SK-N-SH (cell line): ENCODE results near the gene ADAMTS2. TPM values are rescaled to one million over a fixed set of nuclear protein-coding genes. Genes with fewer than 3 reads are reported as not detected.

Source experiments
- CTCF ChIA-PET: fragments of 300-600, 350-600 bp; formaldehyde crosslinking; extraction: SDS; loops from one replicate; lab custom pipeline; 2021; lab: Yijun Ruan, JAX
- POLR2A ChIA-PET: fragments of 350-600 bp; sonication (Branson Sonifier 250); formaldehyde crosslinking; extraction: SDS; loops from one replicate; lab custom pipeline; 2020; ENCODE audit warnings: antibody characterized with exemption, inconsistent platforms; lab: Yijun Ruan, JAX
- DNase-seq: peaks from one replicate; pipeline ENCODE4 v3.0.0; 2012
- H2AFZ ChIP-seq: fragments of 200-600 bp; sonication (generic); 2 replicates; pipeline ENCODE4 v1.8.1; 2016; ENCODE audit warnings: antibody characterized with exemption, mild to moderate bottlenecking, low read depth
- H3F3A ChIP-seq: fragments of 200-600 bp; sonication (generic); replicated peaks from 2 replicates; pipeline ENCODE3; 2016; ENCODE audit warnings: antibody characterized with exemption, mild to moderate bottlenecking; ENCODE audit not compliant: insufficient read depth
- H3K27ac ChIP-seq, 2 experiments: fragments of 200-500 bp in 1 of 2; fragments of 200-600 bp in 1 of 2; sonication (Bioruptor generic) in 1 of 2; sonication (generic), shearing (Covaris generic) in 1 of 2; 2 replicates each; pipeline versions ENCODE4 v1.5.1 to v1.6.1; 2014 to 2016; ENCODE audit warnings: low read depth in 2 of 2, inconsistent platforms in 1 of 2, low read length in 1 of 2, mild to moderate bottlenecking in 1 of 2, mixed read lengths in 1 of 2
- H3K27me3 ChIP-seq: fragments of 200-600 bp; sonication (generic), shearing (Covaris generic); 2 replicates; pipeline ENCODE4 v1.6.1; 2016; ENCODE audit warnings: mixed run types; ENCODE audit not compliant: insufficient read depth
- H3K36me3 ChIP-seq, 2 experiments: fragments of 200-500 bp in 1 of 2; fragments of 200-600 bp in 1 of 2; sonication (Bioruptor generic) in 1 of 2; sonication (generic) in 1 of 2; replicated peaks in 1 of 2; 2 replicates each; pipeline versions ENCODE3 to v1.5.1; 2014 to 2016; ENCODE audit warnings: low read length in 1 of 2, mild to moderate bottlenecking in 1 of 2; ENCODE audit not compliant: insufficient read depth in 2 of 2, control insufficient read depth in 1 of 2
- H3K4me1 ChIP-seq, 2 experiments: fragments of 200-500 bp in 1 of 2; fragments of 200-600 bp in 1 of 2; sonication (Bioruptor generic) in 1 of 2; sonication (generic), shearing (Covaris generic) in 1 of 2; 2 replicates each; pipeline versions ENCODE4 v1.5.1 to v1.6.1; 2014 to 2016; ENCODE audit warnings: low read depth in 1 of 2, low read length in 1 of 2, mixed run types in 1 of 2; ENCODE audit not compliant: insufficient read depth in 2 of 2, control insufficient read depth in 1 of 2
- H3K4me2 ChIP-seq: fragments of 200-600 bp; sonication (generic), shearing (Covaris generic); 2 replicates; pipeline ENCODE4 v1.6.1; 2017; ENCODE audit warnings: mixed run types
- H3K4me3 ChIP-seq, 2 experiments: fragments of 200-500 bp in 1 of 2; fragments of 200-600 bp in 1 of 2; sonication (Bioruptor generic) in 1 of 2; sonication (generic), shearing (Covaris generic) in 1 of 2; 2 replicates each; pipeline versions ENCODE4 v1.5.1 to v1.8.1; 2014 to 2016; ENCODE audit warnings: low read depth in 2 of 2, inconsistent platforms in 1 of 2, low read length in 1 of 2, mild to moderate bottlenecking in 1 of 2, mixed read lengths in 1 of 2, moderate library complexity in 1 of 2
- H3K79me2 ChIP-seq: fragments of 200-600 bp; sonication (generic); 2 replicates; pipeline ENCODE4 v1.8.1; 2017; ENCODE audit warnings: mild to moderate bottlenecking; ENCODE audit not compliant: insufficient read depth
- H3K9ac ChIP-seq: fragments of 200-600 bp; sonication (generic); 2 replicates; pipeline ENCODE4 v1.6.1; 2017; ENCODE audit warnings: mixed run types
- H3K9me2 ChIP-seq: fragments of 200-600 bp; sonication (generic); 2 replicates; pipeline ENCODE4 v1.6.1; 2017; ENCODE audit warnings: mixed run types
- H3K9me3 ChIP-seq: fragments of 200-600 bp; sonication (generic); 2 replicates; pipeline ENCODE4 v1.6.1; 2017; ENCODE audit warnings: mixed run types, mild to moderate bottlenecking, moderate library complexity
- H4K20me1 ChIP-seq: fragments of 200-600 bp; sonication (generic); 2 replicates; pipeline ENCODE4 v1.6.1; 2017; ENCODE audit warnings: mild to moderate bottlenecking, mixed run types; ENCODE audit not compliant: insufficient read depth
- ELF1 ChIP-seq: IDR thresholded peaks from 2 replicates; pipeline ENCODE4 v1.4.0; 2012
- FOSL2 ChIP-seq: IDR thresholded peaks from 2 replicates; pipeline ENCODE4 v1.4.0; 2012; ENCODE audit warnings: low read depth, mild to moderate bottlenecking, moderate library complexity, borderline replicate concordance
- FOXJ3 ChIP-seq: sonication (generic); formaldehyde crosslinking; IDR thresholded peaks from 2 replicates; pipeline ENCODE4 v1.5.1; 2020; ENCODE audit warnings: mild to moderate bottlenecking, missing genetic modification reagents
- FOXM1 ChIP-seq: IDR thresholded peaks from 2 replicates; pipeline ENCODE4 v1.4.0; 2012; ENCODE audit warnings: low read depth, mild to moderate bottlenecking
- GABPA ChIP-seq: IDR thresholded peaks from 2 replicates; pipeline ENCODE4 v1.4.0; 2012; ENCODE audit warnings: low read depth, mild to moderate bottlenecking
- GATA2 ChIP-seq: sonication (generic); formaldehyde crosslinking; IDR thresholded peaks from 2 replicates; pipeline ENCODE4 v1.5.0; 2020; ENCODE audit warnings: mild to moderate bottlenecking, missing genetic modification reagents
- IRF3 ChIP-seq: fragments of 150-350 bp; IDR thresholded peaks from 2 replicates; pipeline ENCODE4 v1.6.1; 2016; ENCODE audit warnings: mild to moderate bottlenecking, low read depth, low read length
- MEF2A ChIP-seq: IDR thresholded peaks from 2 replicates; pipeline ENCODE4 v1.4.0; 2012; ENCODE audit warnings: low read depth, borderline replicate concordance
- MXI1 ChIP-seq: IDR thresholded peaks from 2 replicates; pipeline ENCODE4 v1.6.1; 2012; ENCODE audit warnings: mild to moderate bottlenecking, low read depth, low read length, improper control_type of control experiment
- RCOR1 ChIP-seq: fragments of 150-350 bp; IDR thresholded peaks from 2 replicates; pipeline ENCODE4 v1.6.1; 2017; ENCODE audit warnings: antibody characterized with exemption, low read length
- RXRA ChIP-seq: IDR thresholded peaks from 2 replicates; pipeline ENCODE4 v1.4.0; 2012; ENCODE audit warnings: low read depth, mild to moderate bottlenecking, borderline replicate concordance
- USF2 ChIP-seq: fragments of 150-350 bp; IDR thresholded peaks from 2 replicates; pipeline ENCODE4 v1.6.1; 2017; ENCODE audit warnings: antibody characterized with exemption, low read length, low read depth, borderline replicate concordance
- WGBS: methylation state at CpG from one replicate; pipeline ENCODE4 v1.1.6; 2017; ENCODE audit warnings: low lambda C conversion rate; 5-methylcytosine and 5-hydroxymethylcytosine counted together
- polyA plus RNA-seq, 3 experiments: library from polyadenylated mRNA; depleted of rRNA; stranded (reverse); fragments of >200 nt; gene quantifications; 2 replicates each; pipeline ENCODE4 v1.2.3, GENCODE V29; 2012
- TF ChIP-seq, protein P1 (sequence below): IDR thresholded peaks from 2 replicates; pipeline ENCODE4; 2012
- TF ChIP-seq, protein P2 (sequence below): IDR thresholded peaks from 2 replicates; pipeline ENCODE4 v1.4.0; 2012; ENCODE audit warnings: low read depth, borderline replicate concordance

The ADAMTS2 gene
- polyA plus RNA-seq, 1 of the 3 experiments (the other 2 are of a cell fraction), result 0.12 TPM

DNA sequence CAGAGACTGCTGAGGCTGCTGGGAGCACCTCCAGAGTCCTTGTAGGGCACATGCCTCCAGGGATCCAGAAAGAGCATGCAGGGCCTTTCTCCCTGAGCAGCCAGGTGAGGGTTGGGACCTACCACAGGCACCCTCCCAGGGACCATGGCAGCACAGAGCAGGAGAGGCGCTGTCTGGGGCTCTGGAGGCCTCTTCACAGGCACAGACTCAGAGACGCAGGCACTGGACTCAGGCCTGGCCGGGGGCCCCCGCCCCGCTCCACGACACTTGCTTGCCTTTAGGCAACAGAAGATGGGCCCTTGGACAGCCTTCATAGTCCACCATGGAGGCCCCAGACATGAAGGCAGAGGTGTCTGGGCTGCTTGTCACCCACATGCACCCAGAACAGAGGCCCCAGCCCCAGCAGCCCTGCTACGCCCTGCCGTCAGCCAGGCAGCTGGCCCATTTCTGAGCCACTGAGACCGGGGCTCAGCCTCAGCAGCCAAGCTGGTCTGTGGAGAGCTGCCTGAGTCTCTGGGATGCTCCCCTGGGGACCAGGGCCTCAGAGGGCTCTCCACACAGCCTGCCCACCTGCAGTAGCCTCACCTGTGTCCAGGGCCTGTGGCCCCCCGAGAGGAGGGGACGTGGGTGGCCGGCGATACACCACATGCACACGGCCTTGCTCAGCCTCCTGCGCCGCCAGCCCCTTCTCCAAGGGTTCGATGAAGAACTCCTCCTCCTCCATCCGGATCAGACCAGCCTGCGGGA is 72.8 kb downstream of the ADAMTS2 start:
- 0% methylated on average over 1 of the region's 19 CpGs for WGBS
- peaks cover 0 to 97% of the 10 kb centered on the region in 2 experiments; a peak in 1 of 4 replicates for H3K4me1 ChIP-seq
- H3K9me2 ChIP-seq, result no peaks in the 10 kb centered on the region
- no peaks in the 10 kb centered on the region for H3K36me3 ChIP-seq
- ChIA-PET POLR2A (interaction anchor here (0.6 kb wide), 1 partner anchor 11 kb away, joined by 3 read pairs; no protein-coding TSS in a partner anchor), CTCF (interaction anchor here (0.6 to 3.7 kb wide), 5 partner anchors 11 to 221 kb away, joined by 3 to 13 read pairs (median 5); no protein-coding TSS in a partner anchor)
- H3F3A ChIP-seq, result no peaks in the 10 kb centered on the region
- H3K27me3 ChIP-seq, result no peaks in the 10 kb centered on the region
- no peak for DNase-seq
- H3K9me3 ChIP-seq, result no peaks in the 10 kb centered on the region
- H2AFZ ChIP-seq, result no peak overlapping the region
- H3K9ac ChIP-seq, result no peak overlapping the region
- H3K4me3 ChIP-seq, result no peak overlapping the region
- H3K4me2 ChIP-seq, result no peak overlapping the region
- no peaks in the 10 kb centered on the region for H4K20me1 ChIP-seq
- TF ChIP-seq MEF2A, result no peak
- TF ChIP-seq, protein P1, sequence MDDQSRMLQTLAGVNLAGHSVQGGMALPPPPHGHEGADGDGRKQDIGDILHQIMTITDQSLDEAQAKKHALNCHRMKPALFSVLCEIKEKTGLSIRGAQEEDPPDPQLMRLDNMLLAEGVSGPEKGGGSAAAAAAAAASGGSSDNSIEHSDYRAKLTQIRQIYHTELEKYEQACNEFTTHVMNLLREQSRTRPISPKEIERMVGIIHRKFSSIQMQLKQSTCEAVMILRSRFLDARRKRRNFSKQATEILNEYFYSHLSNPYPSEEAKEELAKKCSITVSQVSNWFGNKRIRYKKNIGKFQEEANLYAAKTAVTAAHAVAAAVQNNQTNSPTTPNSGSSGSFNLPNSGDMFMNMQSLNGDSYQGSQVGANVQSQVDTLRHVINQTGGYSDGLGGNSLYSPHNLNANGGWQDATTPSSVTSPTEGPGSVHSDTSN, result no peak
- no peak for TF ChIP-seq IRF3
- no peak for TF ChIP-seq GABPA
- TF ChIP-seq FOXM1, result no peak
- no peak for TF ChIP-seq RCOR1
- TF ChIP-seq, protein P2, sequence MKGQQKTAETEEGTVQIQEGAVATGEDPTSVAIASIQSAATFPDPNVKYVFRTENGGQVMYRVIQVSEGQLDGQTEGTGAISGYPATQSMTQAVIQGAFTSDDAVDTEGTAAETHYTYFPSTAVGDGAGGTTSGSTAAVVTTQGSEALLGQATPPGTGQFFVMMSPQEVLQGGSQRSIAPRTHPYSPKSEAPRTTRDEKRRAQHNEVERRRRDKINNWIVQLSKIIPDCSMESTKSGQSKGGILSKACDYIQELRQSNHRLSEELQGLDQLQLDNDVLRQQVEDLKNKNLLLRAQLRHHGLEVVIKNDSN, result no peak
- TF ChIP-seq, all 33 proteins: peak for 0
- no peaks in the 10 kb centered on the region for H3K79me2 ChIP-seq
- H3K27ac ChIP-seq, result peak overlapping the region in 1 of 2 experiments; percentile 96; a peak in 2 of 4 replicates

DNA sequence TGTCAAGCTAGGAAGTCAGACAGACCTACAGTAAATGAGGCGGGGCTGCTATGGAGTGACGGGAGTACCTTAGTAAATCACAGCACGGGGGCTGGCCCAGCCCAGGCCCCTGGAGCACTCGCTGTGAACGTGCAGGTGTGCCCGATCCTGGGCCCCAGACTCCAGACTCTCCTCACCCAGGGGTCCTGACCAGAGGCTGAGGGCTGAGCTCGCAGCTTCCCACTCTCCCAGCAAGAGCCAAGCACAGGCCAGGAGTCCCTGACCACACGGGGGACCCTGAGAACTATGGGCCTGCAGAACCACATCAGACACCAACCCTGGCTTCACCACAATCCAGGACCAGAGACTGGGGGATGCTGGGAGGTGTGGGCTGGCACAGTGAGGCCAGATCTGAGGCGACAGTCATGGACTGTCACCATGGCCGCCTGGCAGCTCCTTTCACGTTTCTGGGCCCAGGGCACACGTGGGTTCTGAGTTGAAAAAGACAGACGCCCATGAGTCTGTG is 73.4 kb downstream of the ADAMTS2 start:
- H3F3A ChIP-seq, result no peaks in the 10 kb centered on the region
- no peak overlapping the region for H3K4me3 ChIP-seq
- no peak overlapping the region for H2AFZ ChIP-seq
- no peaks in the 10 kb centered on the region for H3K9me2 ChIP-seq
- POLR2A ChIA-PET, result interaction anchor here (1.8 kb wide), 1 partner anchor 42 kb away, joined by 6 read pairs; no protein-coding TSS in a partner anchor
- H4K20me1 ChIP-seq, result no peaks in the 10 kb centered on the region
- H3K36me3 ChIP-seq, result no peaks in the 10 kb centered on the region
- no peak overlapping the region for H3K9ac ChIP-seq
- DNase-seq, result peak; percentile 23
- peaks cover 0 to 100% of the 10 kb centered on the region in 2 experiments; a peak in 1 of 4 replicates for H3K4me1 ChIP-seq
- H3K79me2 ChIP-seq, result no peaks in the 10 kb centered on the region
- no peak overlapping the region for H3K4me2 ChIP-seq
- H3K9me3 ChIP-seq, result no peaks in the 10 kb centered on the region
- peak overlapping the region in 1 of 2 experiments; percentile 96; a peak in 2 of 4 replicates for H3K27ac ChIP-seq
- TF ChIP-seq USF2 (no peak), MXI1 (no peak), FOSL2 (no peak), MEF2A (no peak), RCOR1 (no peak), GATA2 (CRISPR knock-in tag) (no peak), FOXJ3 (no peak), RXRA (no peak), ELF1 (no peak)
- CTCF ChIA-PET, result interaction anchor here (0.6 to 4.0 kb wide), 6 partner anchors 11 to 104 kb away, joined by 3 to 19 read pairs (median 8); no protein-coding TSS in a partner anchor
- WGBS, result 46% methylated on average over 8 of the region's 13 CpGs
- H3K27me3 ChIP-seq, result no peaks in the 10 kb centered on the region
